ENCODE results near the gene SH3BGRL2. TPM values are rescaled to one million over a fixed set of nuclear protein-coding genes. Genes with fewer than 3 reads are reported as not detected.
"Not testable (repeated sequence)": the region's sequence is repeated elsewhere in the genome, so short reads cannot be mapped to it uniquely, and the experiment has no call there.

SH3BGRL2 gene
- total RNA-seq, 1 experiment from 2014 or later: 46.1 TPM

GRCh38 chr6:79649016-79649415, 17.9 kb downstream of the SH3BGRL2 start:
- no peak for DNase-seq
- intact Hi-C loops (cut with micrococcal nuclease; ENCODE audit: unreplicated experiment): no loop called here
- Mint-ChIP-seq H3K9me3 (ENCODE audit: low read depth, unreplicated experiment) (no peaks in the 10 kb centered on the region), H3K36me3 (ENCODE audit: insufficient read depth, unreplicated experiment) (no peaks in the 10 kb centered on the region), H3K4me3 (ENCODE audit: low read depth, unreplicated experiment) (no peak overlapping the region), H3K27ac (ENCODE audit: unreplicated experiment) (no peak overlapping the region), H3K4me1 (ENCODE audit: low read depth, unreplicated experiment) (peaks cover 65% of the 10 kb centered on the region), H3K27me3 (ENCODE audit: unreplicated experiment) (no peaks in the 10 kb centered on the region)
- TF ChIP-seq CTCF (IDR thresholded peaks at IDR 0.05; ENCODE audit: unreplicated experiment): no peak
- CTCF ChIA-PET: interaction anchor here (0.8 to 1.2 kb wide), 4 partner anchors 8 to 104 kb away, joined by 3 to 4 read pairs (median 4); no protein-coding TSS in a partner anchor
- BruUV-seq (replicated peaks): no TSS peak

GRCh38 chr6:79650950-79651349, 19.8 kb downstream of the SH3BGRL2 start:
- BruUV-seq (replicated peaks): no TSS peak
- Mint-ChIP-seq H3K9me3 (ENCODE audit: low read depth, unreplicated experiment) (no peaks in the 10 kb centered on the region), H3K4me1 (ENCODE audit: low read depth, unreplicated experiment) (peaks cover 74% of the 10 kb centered on the region), H3K36me3 (ENCODE audit: insufficient read depth, unreplicated experiment) (peaks cover 3% of the 10 kb centered on the region), H3K4me3 (ENCODE audit: low read depth, unreplicated experiment) (no peak overlapping the region), H3K27ac (ENCODE audit: unreplicated experiment) (no peak overlapping the region), H3K27me3 (ENCODE audit: unreplicated experiment) (no peaks in the 10 kb centered on the region)
- intact Hi-C loops (cut with micrococcal nuclease; ENCODE audit: unreplicated experiment): no loop called here
- TF ChIP-seq CTCF (IDR thresholded peaks at IDR 0.05; ENCODE audit: unreplicated experiment): no peak
- no peak for DNase-seq
- CTCF ChIA-PET: no interaction called here

DNA sequence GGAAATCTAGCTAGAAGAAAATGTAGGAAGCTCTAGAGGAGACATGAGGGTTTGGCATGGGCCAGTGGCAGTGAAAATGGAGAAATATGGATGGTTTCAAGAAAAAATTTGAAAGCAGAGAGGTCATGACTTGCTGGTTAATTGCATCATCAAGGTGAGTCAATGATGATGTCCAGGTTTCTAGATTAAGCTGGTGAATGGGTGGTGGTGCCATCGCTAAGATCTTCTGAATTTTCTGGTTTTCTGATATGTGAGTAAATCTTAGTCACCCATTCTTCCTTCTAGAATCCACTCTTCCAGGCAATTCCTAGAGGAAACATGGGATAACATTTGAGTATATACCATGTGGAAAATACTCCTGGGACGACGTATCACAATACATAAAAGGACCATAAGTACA, 25.0 kb downstream of the SH3BGRL2 start:
- DNase-seq: no peak
- Mint-ChIP-seq H3K4me3 (ENCODE audit: low read depth, unreplicated experiment) (no peak overlapping the region), H3K4me1 (ENCODE audit: low read depth, unreplicated experiment) (peaks cover 42% of the 10 kb centered on the region), H3K36me3 (ENCODE audit: insufficient read depth, unreplicated experiment) (peaks cover 6% of the 10 kb centered on the region), H3K27me3 (ENCODE audit: unreplicated experiment) (no peaks in the 10 kb centered on the region), H3K27ac (ENCODE audit: unreplicated experiment) (peak overlapping the region; percentile 51), H3K9me3 (ENCODE audit: low read depth, unreplicated experiment) (peaks cover 3% of the 10 kb centered on the region)
- intact Hi-C loops (cut with micrococcal nuclease; ENCODE audit: unreplicated experiment): no loop called here
- no peak for TF ChIP-seq CTCF (IDR thresholded peaks at IDR 0.05; ENCODE audit: unreplicated experiment)
- CTCF ChIA-PET: no interaction called here
- BruUV-seq (replicated peaks): no TSS peak

- H3K27me3 Mint-ChIP-seq (ENCODE audit: unreplicated experiment): no peaks in the 10 kb centered on the region
- H3K36me3 Mint-ChIP-seq (ENCODE audit: insufficient read depth, unreplicated experiment): peaks cover 6% of the 10 kb centered on the region
- intact Hi-C loops (cut with micrococcal nuclease; ENCODE audit: unreplicated experiment): no loop called here
- CTCF ChIA-PET: interaction anchor here (0.7 kb wide), 1 partner anchor 11 kb away, joined by 3 read pairs; no protein-coding TSS in a partner anchor
- peak overlapping the region; percentile 58 for H3K27ac Mint-ChIP-seq (ENCODE audit: unreplicated experiment)
- H3K4me3 Mint-ChIP-seq (ENCODE audit: low read depth, unreplicated experiment): no peak overlapping the region
- no peak for TF ChIP-seq CTCF (IDR thresholded peaks at IDR 0.05; ENCODE audit: unreplicated experiment)
- H3K4me1 Mint-ChIP-seq (ENCODE audit: low read depth, unreplicated experiment): peaks cover 42% of the 10 kb centered on the region
- peaks cover 4% of the 10 kb centered on the region for H3K9me3 Mint-ChIP-seq (ENCODE audit: low read depth, unreplicated experiment)
- DNase-seq: no peak
- no TSS peak for BruUV-seq (replicated peaks)
Measured at GRCh38 chr6:79657238-79657637, 26.1 kb downstream of the SH3BGRL2 start.

DNA sequence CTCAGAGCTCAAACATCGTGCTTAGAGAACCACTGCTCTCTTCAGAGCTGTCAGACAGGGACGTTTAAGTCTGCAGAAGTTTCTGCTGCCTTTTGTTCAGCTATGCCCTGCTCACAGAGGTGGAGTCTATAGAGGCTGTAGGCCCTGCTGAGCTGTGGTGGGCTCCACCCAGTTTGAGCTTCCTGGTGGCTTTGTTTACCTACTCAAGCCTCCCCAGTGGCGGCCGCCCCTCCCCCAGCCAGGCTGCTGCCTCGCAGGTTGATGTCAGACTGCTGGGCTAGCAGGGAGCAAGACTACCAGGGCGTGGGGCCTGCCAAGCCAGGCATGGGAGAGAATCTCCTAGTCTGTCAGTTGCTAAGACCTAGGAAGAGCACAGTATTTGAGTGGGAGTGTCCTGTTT, 32.5 kb downstream of the SH3BGRL2 start:
- H3K9me3 Mint-ChIP-seq (ENCODE audit: low read depth, unreplicated experiment); intact Hi-C loops (cut with micrococcal nuclease; ENCODE audit: unreplicated experiment); H3K4me1 Mint-ChIP-seq (ENCODE audit: low read depth, unreplicated experiment); CTCF ChIA-PET; H3K27ac Mint-ChIP-seq (ENCODE audit: unreplicated experiment); BruUV-seq (replicated peaks); DNase-seq; H3K36me3 Mint-ChIP-seq (ENCODE audit: insufficient read depth, unreplicated experiment); H3K27me3 Mint-ChIP-seq (ENCODE audit: unreplicated experiment); H3K4me3 Mint-ChIP-seq (ENCODE audit: low read depth, unreplicated experiment): not testable (repeated sequence)
